SW480 (cell line): Measurements from ENCODE around the gene LGALS1.
"Not testable (repeated sequence)": the region's sequence is repeated elsewhere in the genome, so short reads cannot be mapped to it uniquely, and the experiment has no call there.

Experiments
- DNase-seq: peaks from one replicate; pipeline ENCODE4 v3.0.0-alpha.2; 2016; ENCODE audit warnings: low spot score

Gene LGALS1

DNA sequence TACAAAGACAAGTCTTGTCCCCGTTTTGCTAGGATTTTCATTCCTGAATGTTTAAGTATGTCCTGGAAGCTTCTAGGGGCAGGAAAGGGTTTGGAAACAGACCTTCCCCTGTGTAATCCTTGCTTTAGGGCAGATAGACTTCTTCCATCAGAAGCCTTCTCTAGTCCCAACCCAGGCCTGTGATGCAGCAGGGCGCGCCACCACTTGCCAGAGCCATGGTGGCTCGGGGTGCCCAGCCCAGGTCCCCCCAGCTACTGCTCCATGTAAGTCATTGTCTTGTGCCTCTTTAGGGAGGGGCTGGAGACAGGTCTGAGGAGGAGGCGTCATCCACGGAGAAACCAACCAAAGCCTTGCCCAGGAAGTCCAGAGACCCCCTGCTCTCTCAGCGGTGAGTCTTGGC, 15.0 kb downstream of the LGALS1 start:
- DNase-seq = no peak

GRCh38 chr22:37690901-37691504, 15.6 kb downstream of the LGALS1 start:
- DNase-seq = no peak

- DNase-seq = no peak
Observed at GRCh38 chr22:37692627-37693285, 17.3 kb downstream of the LGALS1 start.

DNA sequence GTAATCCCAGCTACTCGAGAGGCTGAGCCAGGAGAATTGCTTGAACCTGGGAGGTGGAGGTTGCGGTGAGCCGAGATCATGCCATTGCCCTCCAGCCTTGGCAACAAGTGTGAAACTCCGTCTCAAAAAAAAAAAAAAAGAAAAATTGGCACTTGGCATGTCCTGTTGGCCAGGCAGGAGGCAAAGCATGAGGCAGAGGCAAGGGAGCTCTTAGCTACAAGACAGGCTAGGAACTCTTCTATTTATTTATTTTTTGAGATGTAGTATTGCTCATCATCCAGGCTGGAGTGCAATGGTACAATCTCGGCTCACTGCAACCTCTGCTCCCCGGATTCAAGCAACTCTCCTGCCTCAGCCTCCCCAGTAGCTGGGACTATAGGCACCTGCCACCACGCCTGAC, 18.7 kb downstream of the LGALS1 start:
- not testable (repeated sequence) for DNase-seq

- not testable (repeated sequence) for DNase-seq
Observed at GRCh38 chr22:37696260-37696656, 20.8 kb downstream of the LGALS1 start.

DNA sequence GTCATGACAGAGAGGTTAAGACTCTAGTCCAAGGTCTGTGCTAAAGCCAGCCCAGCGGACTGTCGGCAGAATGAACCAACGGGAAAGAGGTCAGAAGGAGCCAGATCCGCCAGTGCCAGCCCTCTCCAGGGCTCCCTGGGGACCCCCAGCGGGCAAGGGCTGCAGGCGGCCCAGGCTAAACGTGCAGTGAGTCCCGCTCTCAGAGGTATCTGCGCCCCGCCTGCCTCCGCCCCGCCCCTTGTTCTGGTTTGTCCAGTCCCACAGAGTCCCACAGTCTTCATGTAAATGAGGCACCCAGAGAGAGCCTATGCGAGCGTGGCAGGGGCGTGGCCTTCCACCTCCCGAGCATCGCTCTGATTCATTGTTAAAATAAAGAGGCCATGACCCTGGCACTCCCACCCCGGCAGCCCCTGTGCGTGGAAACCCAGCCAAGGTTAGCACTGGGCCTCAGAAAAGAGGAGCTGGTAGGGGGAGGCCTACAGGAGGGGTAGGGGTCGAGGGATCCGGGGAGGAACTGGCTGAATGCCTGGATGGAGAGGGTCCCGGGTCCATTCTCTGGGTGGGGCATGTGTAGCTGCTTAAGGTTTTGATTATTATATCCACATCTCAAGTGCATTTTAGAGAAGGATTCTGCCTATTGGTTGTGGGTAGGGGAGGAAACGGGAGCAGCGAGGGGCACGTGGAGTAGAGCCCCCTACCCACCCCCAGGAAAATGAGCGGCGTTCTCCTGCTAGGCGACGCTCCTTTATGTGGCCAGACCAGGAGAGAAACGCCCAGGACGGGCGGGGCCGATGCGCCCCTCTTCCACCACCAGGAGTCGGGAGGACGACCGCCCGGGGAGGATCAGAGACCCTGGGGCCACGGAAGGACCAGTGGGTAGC, 21.5 kb downstream of the LGALS1 start, which contains the start of gene TRIOBP:
Gene TRIOBP, plus strand, starts transcription at position 392 of the 881 bp plus-strand sequence. CDS start 4,318 bp downstream, outside the sequence.
- peak; percentile 96 for DNase-seq

GRCh38 chr22:37697538-37697835, 22.1 kb downstream of the LGALS1 start:
- DNase-seq = no peak

DNA sequence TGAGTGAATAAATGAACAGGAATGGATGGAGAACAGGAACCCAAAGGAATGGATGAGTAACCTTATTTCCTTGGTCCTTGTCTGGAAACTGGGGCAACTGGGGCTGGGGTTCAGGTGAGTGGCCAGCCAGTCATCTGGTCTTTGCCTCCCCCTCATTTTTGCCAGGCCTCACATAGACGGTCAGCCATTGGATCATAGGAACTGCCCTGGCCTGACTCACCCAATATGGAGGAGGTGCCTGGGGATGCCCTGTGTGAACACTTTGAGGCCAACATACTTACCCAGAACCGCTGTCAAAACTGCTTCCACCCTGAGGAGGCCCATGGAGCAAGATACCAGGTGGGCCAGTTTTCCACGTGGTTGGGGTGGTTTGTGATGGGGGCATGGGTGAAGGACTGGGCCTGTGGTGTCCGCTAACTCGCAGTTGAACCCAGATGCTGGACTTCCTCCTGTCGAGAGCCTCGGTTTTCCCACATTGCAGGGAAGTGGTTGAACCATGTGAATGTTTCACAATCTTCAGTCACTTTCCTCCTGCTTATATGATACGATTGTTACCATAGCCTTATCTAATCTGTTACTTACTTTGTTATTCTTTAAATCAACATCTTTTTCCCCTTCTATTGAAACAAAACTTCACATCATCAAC, 25.8 kb downstream of the LGALS1 start:
- DNase-seq = no peak

GRCh38 chr22:37703906-37704305, 28.5 kb downstream of the LGALS1 start:
- no peak for DNase-seq

DNA sequence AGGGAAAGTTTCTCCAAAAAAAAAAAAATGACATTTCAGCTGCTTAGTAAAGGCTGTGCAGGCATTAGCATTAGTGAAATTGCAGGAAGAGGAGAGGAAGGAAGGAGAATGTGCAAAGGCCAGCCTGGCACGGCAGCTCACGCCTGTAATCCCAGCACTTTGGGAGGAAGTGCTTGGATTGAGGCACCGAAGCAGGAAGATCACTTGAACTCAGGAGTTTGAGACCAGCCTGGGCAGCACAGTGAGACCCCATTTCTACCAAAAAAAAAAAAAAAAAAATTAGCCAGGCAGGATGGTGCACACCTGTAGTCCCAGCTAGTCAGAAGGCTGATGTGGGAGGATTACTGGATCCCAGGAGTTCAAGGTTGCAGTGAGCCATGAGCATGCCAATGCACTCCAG, 29.2 kb downstream of the LGALS1 start:
- DNase-seq = no peak

GRCh38 chr22:37705205-37705604, 29.8 kb downstream of the LGALS1 start:
- DNase-seq = no peak

DNA sequence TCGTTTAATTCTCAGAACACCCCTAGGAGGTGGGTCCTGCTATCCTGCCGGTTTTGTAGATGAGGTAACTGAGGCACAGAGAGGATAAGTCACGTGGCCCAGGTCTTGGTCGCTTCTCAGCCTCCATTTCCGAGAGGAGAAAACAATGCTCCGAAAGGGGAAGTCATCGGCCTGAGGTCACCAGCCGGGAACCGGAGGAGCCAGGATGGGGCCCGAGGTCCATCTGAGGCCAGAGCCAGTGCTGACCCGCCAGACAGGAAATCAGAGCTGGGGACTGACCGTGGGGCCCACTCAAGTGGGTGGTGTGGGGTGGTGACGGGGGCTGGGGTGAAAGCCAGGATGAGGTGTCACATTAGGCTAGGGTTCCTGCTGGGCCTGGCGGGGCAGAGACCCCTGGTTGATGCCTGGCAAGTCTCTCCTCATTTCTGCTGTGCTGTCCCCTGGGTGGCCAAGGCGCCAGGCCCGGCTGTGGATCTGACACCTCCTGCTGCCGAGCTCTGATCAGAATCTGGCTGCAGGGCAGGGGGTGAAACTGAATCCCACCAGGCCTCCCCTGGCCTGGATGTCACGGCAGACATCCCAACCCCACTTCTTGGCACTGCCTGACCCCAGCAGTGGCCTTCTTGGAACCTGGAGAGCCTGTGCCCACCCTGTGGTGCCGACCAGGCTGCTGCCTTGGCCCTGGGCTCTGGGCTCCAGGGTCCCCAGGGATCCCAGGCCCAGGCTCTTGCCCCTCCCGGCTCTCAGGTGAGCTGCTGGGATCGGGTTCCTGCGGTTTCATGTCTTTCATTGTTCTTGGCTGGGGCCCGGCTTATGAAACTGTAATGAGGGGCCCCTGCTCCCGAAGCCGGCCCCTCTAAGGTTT, 33.4 kb downstream of the LGALS1 start:
- no peak for DNase-seq

GRCh38 chr22:37709445-37709765, 34.0 kb downstream of the LGALS1 start:
- DNase-seq = no peak

- no peak for DNase-seq
Observed at GRCh38 chr22:37710675-37711074, 35.2 kb downstream of the LGALS1 start.

GRCh38 chr22:37711490-37711889, 36.1 kb downstream of the LGALS1 start:
- DNase-seq = no peak

GRCh38 chr22:37713761-37714160, 38.3 kb downstream of the LGALS1 start:
- DNase-seq = no peak

DNA sequence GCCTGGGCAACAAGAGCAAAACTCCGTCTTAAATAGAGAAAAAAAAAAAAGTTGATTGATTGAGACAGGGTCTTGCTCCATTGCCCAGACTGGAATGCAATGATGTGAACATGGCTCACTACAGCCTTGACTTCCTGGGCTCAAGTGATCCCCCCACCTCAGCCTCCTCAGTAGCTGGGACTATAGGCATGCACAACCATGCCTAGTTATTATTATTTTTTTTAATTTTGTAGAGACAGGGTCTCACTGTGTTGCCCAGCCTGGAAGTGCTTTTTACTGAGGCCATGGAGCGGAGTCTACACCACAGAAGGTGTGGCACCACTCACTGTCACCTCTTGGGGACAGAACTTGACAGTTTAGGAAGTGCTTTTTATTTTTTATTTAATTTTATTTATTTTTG, 39.2 kb downstream of the LGALS1 start:
- DNase-seq = no peak

DNA sequence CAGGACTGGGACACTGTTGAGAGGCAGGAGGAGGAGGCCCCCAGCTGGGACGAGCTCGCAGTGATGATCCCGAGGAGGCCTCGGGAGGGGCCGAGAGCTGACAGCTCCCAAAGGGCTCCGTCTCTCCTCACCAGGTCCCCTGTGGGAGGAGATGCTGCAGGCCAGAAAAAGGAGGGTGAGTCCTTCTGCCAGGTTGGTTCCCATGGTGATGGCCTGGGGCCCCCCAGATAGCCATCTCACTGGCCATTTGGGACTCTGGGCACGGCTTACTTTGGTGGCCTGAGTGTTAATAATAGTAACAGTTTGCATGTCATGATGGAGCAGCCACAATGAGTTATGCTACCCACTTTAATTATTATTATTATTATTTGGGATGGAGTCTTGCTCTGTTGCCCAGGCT, 40.3 kb downstream of the LGALS1 start:
- no peak for DNase-seq

DNA sequence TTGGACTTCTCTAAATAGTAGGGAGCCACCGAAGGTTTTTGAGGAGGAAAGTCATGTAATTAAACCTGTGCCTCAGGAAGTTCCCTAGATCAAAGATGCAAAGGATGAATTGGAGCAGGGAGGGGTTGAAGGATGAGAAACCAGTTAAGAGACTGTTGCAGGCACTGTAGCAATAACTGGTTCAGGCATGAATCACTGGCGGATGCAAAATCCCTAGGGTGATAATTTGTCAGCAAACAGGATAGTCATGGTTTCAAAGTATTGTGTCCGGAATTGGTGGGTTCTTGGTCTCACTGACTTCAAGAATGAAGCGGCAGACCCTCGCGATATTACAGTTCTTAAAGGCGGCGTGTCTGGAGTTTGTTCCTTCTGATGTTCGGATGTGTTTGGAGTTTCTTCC, 41.3 kb downstream of the LGALS1 start:
- DNase-seq = no peak

DNA sequence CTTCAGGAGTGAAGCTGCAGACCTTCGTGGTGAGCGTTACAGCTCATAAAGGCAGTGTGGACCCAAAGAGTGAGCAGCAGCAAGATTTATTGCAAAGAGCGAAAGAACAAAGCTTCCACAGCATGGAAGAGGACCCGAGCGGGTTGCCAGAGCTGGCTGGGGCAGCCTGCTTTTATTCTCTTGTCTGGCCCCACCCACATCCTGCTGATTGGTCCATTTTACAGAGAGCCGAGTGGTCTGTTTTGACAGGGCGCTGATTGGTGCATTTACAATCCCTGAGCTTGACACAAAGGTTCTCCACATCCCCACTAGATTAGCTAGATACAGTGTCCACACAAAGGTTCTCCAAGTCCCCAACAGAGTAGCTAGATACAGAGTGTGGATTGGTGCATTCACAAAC, 41.8 kb downstream of the LGALS1 start:
- not testable (repeated sequence) for DNase-seq

GRCh38 chr22:37717746-37718305, 42.4 kb downstream of the LGALS1 start:
- not testable (repeated sequence) for DNase-seq
